Lower leg skin (tissue), 3 donors: ENCODE data around the gene ST8SIA3.

ENCODE experiments used
- CTCF ChIP-seq, 3 donors: fragments of 450-650 bp; IDR thresholded peaks; one replicate each; pipeline ENCODE4 v1.5.1; 2016; ENCODE audit warnings: antibody characterized with exemption in 3 of 3, mild to moderate bottlenecking in 3 of 3, moderate library complexity in 2 of 3
- POLR2A ChIP-seq, 2 donors: fragments of 450-650 bp; IDR thresholded peaks; one replicate each; pipeline ENCODE4 v1.6.1; 2016 to 2017; ENCODE audit warnings: antibody characterized with exemption in 2 of 2, mild to moderate bottlenecking in 1 of 2, moderate library complexity in 1 of 2

GRCh38 chr18:57359433-57359832, 7.1 kb downstream of the ST8SIA3 start:
- TF ChIP-seq CTCF (IDR thresholded peaks at IDR 0.05) (no peak), POLR2A (IDR thresholded peaks at IDR 0.05) (no peak)
